GM18502 (cell line): ENCODE results near the gene SLC22A1.
"Not testable (repeated sequence)": the region's sequence is repeated elsewhere in the genome, so short reads cannot be mapped to it uniquely, and the experiment has no call there.

ENCODE experiments used
- ATAC-seq: cut with Tn5 transposase; IDR thresholded peaks from one replicate; pipeline ENCODE4 v1.9.1; 2021; ENCODE audit warnings: mild to moderate bottlenecking; ENCODE audit not compliant: unreplicated experiment, poor library complexity

Gene SLC22A1

GRCh38 chr6:160121558-160121957, at the start of gene SLC22A1:
TSS of gene SLC22A1 (plus strand) at chr6:160121815. CDS start at chr6:160121936, 121 bp downstream.
- ATAC-seq: no peak

GRCh38 chr6:160073272-160073671, 48.3 kb upstream of the SLC22A1 start:
- no peak for ATAC-seq

GRCh38 chr6:160076009-160076408, 45.6 kb upstream of the SLC22A1 start:
- ATAC-seq: no peak

- ATAC-seq: no peak
These were observed 44.6 kb upstream of the SLC22A1 start for GRCh38 chr6:160077024-160077423.

- no peak for ATAC-seq
These were observed 44.1 kb upstream of the SLC22A1 start for GRCh38 chr6:160077526-160077925.

- ATAC-seq: no peak
These were observed 42.5 kb upstream of the SLC22A1 start for GRCh38 chr6:160078883-160079685.

- ATAC-seq: no peak
These were observed 42.0 kb upstream of the SLC22A1 start for GRCh38 chr6:160079686-160080043.

GRCh38 chr6:160080097-160080496, 41.5 kb upstream of the SLC22A1 start:
- ATAC-seq: no peak

GRCh38 chr6:160081398-160081797, 40.2 kb upstream of the SLC22A1 start:
- no peak for ATAC-seq

- no peak for ATAC-seq
These were observed 39.0 kb upstream of the SLC22A1 start for GRCh38 chr6:160082627-160083026.

- no peak for ATAC-seq
These were observed 37.3 kb upstream of the SLC22A1 start for GRCh38 chr6:160084198-160084776.

GRCh38 chr6:160085226-160085625, 36.4 kb upstream of the SLC22A1 start:
- ATAC-seq: no peak

- no peak for ATAC-seq
These were observed 35.7 kb upstream of the SLC22A1 start for GRCh38 chr6:160085713-160086505.

GRCh38 chr6:160086754-160087153, 34.9 kb upstream of the SLC22A1 start:
- no peak for ATAC-seq

- no peak for ATAC-seq
These were observed 33.4 kb upstream of the SLC22A1 start for GRCh38 chr6:160088069-160088783.

- ATAC-seq: no peak
These were observed 32.7 kb upstream of the SLC22A1 start for GRCh38 chr6:160088784-160089533.

GRCh38 chr6:160089534-160089897, 32.1 kb upstream of the SLC22A1 start:
- no peak for ATAC-seq

- ATAC-seq: not testable (repeated sequence)
These were observed 31.0 kb upstream of the SLC22A1 start for GRCh38 chr6:160090442-160091239.

- not testable (repeated sequence) for ATAC-seq
These were observed 29.4 kb upstream of the SLC22A1 start for GRCh38 chr6:160092176-160092575.
